Measurements from ENCODE around the gene ZBTB16.

Gene ZBTB16

DNA sequence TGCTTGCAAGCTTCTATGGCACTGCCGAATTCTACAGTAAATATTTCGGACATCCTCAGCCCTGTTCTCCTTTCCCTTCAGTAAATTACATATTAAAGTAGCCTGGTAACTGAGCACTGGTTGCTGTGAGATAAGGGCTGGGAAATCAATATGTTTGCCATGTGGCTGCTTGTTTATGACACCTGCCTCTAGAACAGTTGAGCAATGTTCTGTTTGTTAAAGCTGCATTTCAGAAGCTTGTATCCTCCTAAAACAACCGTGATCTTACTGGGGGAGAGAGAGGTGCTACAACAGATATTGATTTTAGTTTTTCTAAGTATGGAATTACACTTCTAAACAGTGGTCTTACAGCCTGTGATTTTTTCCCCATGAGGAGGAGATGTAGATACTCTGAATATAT lies 39.4 kb downstream of the ZBTB16 start:
- Histone ChIP-seq H3K4me1 (ENCODE audit: control insufficient read depth, insufficient read depth, low read length) (peaks cover 15% of the 10 kb centered on the region), H3K4me3 (ENCODE audit: low read depth, low read length) (no peak overlapping the region), H3K27ac (ENCODE audit: extremely low read depth, low read depth, low read length) (no peak overlapping the region), H3K36me3 (ENCODE audit: control insufficient read depth in 2 of 2, insufficient read depth in 1 of 2, low read length in 2 of 2) (no peaks in the 10 kb centered on the region), H3K9me3 (ENCODE audit: control insufficient read depth, insufficient read depth, low read depth, low read length) (no peaks in the 10 kb centered on the region)
- ChIA-PET CTCF (interaction anchor here (0.6 to 1.1 kb wide), 4 partner anchors 81 to 202 kb away, joined by 3 to 4 read pairs (median 4); no protein-coding TSS in a partner anchor), POLR2A (no interaction called here)
- TF ChIP-seq ZBTB10 (tag by site-specific recombination; IDR thresholded peaks at IDR 0.05), result no peak
- TF ChIP-seq FEZF1 (tag by site-specific recombination; IDR thresholded peaks at IDR 0.05), result peak; percentile 86
- TF ChIP-seq, protein P1, sequence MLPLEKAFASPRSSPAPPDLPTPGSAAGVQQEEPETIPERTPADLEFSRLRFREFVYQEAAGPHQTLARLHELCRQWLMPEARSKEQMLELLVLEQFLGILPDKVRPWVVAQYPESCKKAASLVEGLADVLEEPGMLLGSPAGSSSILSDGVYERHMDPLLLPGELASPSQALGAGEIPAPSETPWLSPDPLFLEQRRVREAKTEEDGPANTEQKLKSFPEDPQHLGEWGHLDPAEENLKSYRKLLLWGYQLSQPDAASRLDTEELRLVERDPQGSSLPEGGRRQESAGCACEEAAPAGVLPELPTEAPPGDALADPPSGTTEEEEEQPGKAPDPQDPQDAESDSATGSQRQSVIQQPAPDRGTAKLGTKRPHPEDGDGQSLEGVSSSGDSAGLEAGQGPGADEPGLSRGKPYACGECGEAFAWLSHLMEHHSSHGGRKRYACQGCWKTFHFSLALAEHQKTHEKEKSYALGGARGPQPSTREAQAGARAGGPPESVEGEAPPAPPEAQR (tag by site-specific recombination; IDR thresholded peaks at IDR 0.05), result no peak
- TF ChIP-seq ZNF501 (tag by site-specific recombination; IDR thresholded peaks at IDR 0.05), result no peak
- TF ChIP-seq PBX3 (CRISPR knock-in tag; IDR thresholded peaks at IDR 0.05), result no peak
- TF ChIP-seq, protein P2, sequence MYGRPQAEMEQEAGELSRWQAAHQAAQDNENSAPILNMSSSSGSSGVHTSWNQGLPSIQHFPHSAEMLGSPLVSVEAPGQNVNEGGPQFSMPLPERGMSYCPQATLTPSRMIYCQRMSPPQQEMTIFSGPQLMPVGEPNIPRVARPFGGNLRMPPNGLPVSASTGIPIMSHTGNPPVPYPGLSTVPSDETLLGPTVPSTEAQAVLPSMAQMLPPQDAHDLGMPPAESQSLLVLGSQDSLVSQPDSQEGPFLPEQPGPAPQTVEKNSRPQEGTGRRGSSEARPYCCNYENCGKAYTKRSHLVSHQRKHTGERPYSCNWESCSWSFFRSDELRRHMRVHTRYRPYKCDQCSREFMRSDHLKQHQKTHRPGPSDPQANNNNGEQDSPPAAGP (tag by site-specific recombination; IDR thresholded peaks at IDR 0.05), result no peak
- TF ChIP-seq ZNF248 (tag by site-specific recombination; IDR thresholded peaks at IDR 0.05), result no peak
- TF ChIP-seq ZBTB44 (tag by site-specific recombination; IDR thresholded peaks at IDR 0.05), result peak; percentile 38; the same call in 1 of the 2 replicates
- no peak for TF ChIP-seq ZNF664 (tag by site-specific recombination; IDR thresholded peaks at IDR 0.05)
- no peak for TF ChIP-seq ZNF624 (tag by site-specific recombination; IDR thresholded peaks at IDR 0.05)
- no peak for TF ChIP-seq ZNF529 (tag by site-specific recombination; IDR thresholded peaks at IDR 0.05; ENCODE audit: insufficient replicate concordance)
- TF ChIP-seq WT1 (tag by site-specific recombination; IDR thresholded peaks at IDR 0.05), result no peak
- no peak for TF ChIP-seq ZNF148 (tag by site-specific recombination; IDR thresholded peaks at IDR 0.05; ENCODE audit: borderline replicate concordance)
- TF ChIP-seq ZNF660 (tag by site-specific recombination; IDR thresholded peaks at IDR 0.05), result 0 out of 2 replicates have a peak, but pooled peaks have one; percentile 31
- no peak for TF ChIP-seq ZNF394 (tag by site-specific recombination; IDR thresholded peaks at IDR 0.05; ENCODE audit: borderline replicate concordance)
- no peak for TF ChIP-seq ZBTB48 (tag by site-specific recombination; IDR thresholded peaks at IDR 0.05)
- no peak for TF ChIP-seq HOXA7 (CRISPR knock-in tag; IDR thresholded peaks at IDR 0.05; ENCODE audit: borderline replicate concordance)
- TF ChIP-seq ZNF449 (tag by site-specific recombination; IDR thresholded peaks at IDR 0.05), result no peak
- TF ChIP-seq TRIM28 (IDR thresholded peaks at IDR 0.05; ENCODE audit: borderline replicate concordance, low read length), result 0 out of 2 replicates have a peak, but pooled peaks have one; percentile 24
- TF ChIP-seq ZNF354C (tag by site-specific recombination; IDR thresholded peaks at IDR 0.05; ENCODE audit: borderline replicate concordance, low read depth), result no peak
- no peak for TF ChIP-seq HOXC10 (CRISPR knock-in tag; IDR thresholded peaks at IDR 0.05)
- no peak for TF ChIP-seq ZNF132 (tag by site-specific recombination; IDR thresholded peaks at IDR 0.05; ENCODE audit: borderline replicate concordance)
- TF ChIP-seq OSR2 (tag by site-specific recombination; IDR thresholded peaks at IDR 0.05), result peak; percentile 84
- TF ChIP-seq SP7 (tag by site-specific recombination; IDR thresholded peaks at IDR 0.05), result peak; percentile 62
- no peak for TF ChIP-seq ZNF335 (tag by site-specific recombination; conservative IDR thresholded peaks at IDR 0.05)
- no peak for TF ChIP-seq KLF9 (tag by site-specific recombination; IDR thresholded peaks at IDR 0.05; ENCODE audit: low read depth)
- no peak for TF ChIP-seq ZNF324 (tag by site-specific recombination; IDR thresholded peaks at IDR 0.05)

Measured in HEK293 (cell line).